GM12872 (cell line): Measurements from ENCODE around the gene TENT4A.

Experiments used
- CTCF ChIP-seq: IDR thresholded peaks from 3 replicates; pipeline ENCODE4 v1.5.1; 2011; ENCODE audit warnings: low read depth, mild to moderate bottlenecking, low read length, moderate library complexity; ENCODE audit not compliant: insufficient read depth

Gene TENT4A

GRCh38 chr5:6786786-6787495 lies 73.7 kb downstream of the TENT4A start:
- no peak for TF ChIP-seq CTCF

GRCh38 chr5:6787941-6788340 lies 74.7 kb downstream of the TENT4A start:
- no peak for TF ChIP-seq CTCF

GRCh38 chr5:6788439-6788838 lies 75.2 kb downstream of the TENT4A start:
- no peak for TF ChIP-seq CTCF

GRCh38 chr5:6788956-6789649 lies 75.9 kb downstream of the TENT4A start:
- peak; percentile 17; the same call in 1 of the 3 replicates for TF ChIP-seq CTCF

GRCh38 chr5:6790346-6790865 lies 77.2 kb downstream of the TENT4A start:
- no peak for TF ChIP-seq CTCF

- no peak for TF ChIP-seq CTCF
Measured at GRCh38 chr5:6791031-6791430, 77.8 kb downstream of the TENT4A start.

- no peak for TF ChIP-seq CTCF
Measured at GRCh38 chr5:6792376-6792775, 79.1 kb downstream of the TENT4A start.
